Keratinocyte (primary cell): Measurements from ENCODE around the gene IFNA5. TPM values are rescaled to one million over a fixed set of nuclear protein-coding genes. Genes with fewer than 3 reads are reported as not detected.

Experiments used
- DNase-seq: peaks from one replicate; pipeline ENCODE4 v3.0.0-alpha.2; 2011; ENCODE audit warnings: low read depth, missing footprints, low spot score
- FAIRE-seq: peaks from 2 replicates; lab custom pipeline; 2011; peaks lifted over from hg19 to GRCh38; lab: Jason Lieb, UNC
- H2AFZ ChIP-seq: 2 replicates; pipeline ENCODE4 v1.6.0; 2012; ENCODE audit warnings: low read length, control low read depth, inconsistent platforms; ENCODE audit not compliant: control insufficient read depth
- H3K27ac ChIP-seq: 2 replicates; pipeline ENCODE4 v1.5.1; 2011; ENCODE audit warnings: low read length; ENCODE audit not compliant: control insufficient read depth, insufficient read depth
- H3K27me3 ChIP-seq: 3 replicates; pipeline ENCODE4 v1.6.0; 2011; ENCODE audit warnings: low read length; ENCODE audit not compliant: control insufficient read depth, insufficient read depth; ENCODE audit errors: extremely low read depth
- H3K36me3 ChIP-seq, 2 experiments: 2 replicates in 1 of 2; 3 replicates in 1 of 2; pipeline ENCODE4 v1.5.1; 2011; ENCODE audit warnings: low read length in 2 of 2, mild to moderate bottlenecking in 1 of 2; ENCODE audit not compliant: control insufficient read depth in 2 of 2, insufficient read depth in 2 of 2; ENCODE audit errors: extremely low read depth in 1 of 2
- H3K4me1 ChIP-seq: 3 replicates; pipeline ENCODE4 v1.5.1; 2011; ENCODE audit warnings: low read length; ENCODE audit not compliant: control insufficient read depth, insufficient read depth; ENCODE audit errors: extremely low read depth
- H3K4me2 ChIP-seq: 3 replicates; pipeline ENCODE4 v1.6.0; 2011; ENCODE audit warnings: low read depth, low read length; ENCODE audit not compliant: control insufficient read depth, insufficient read depth; ENCODE audit errors: extremely low read depth
- H3K4me3 ChIP-seq, 3 experiments: fragments of 200-600 bp in 1 of 3; sonication (generic) in 1 of 3; 2 replicates in 2 of 3; 3 replicates in 1 of 3; pipeline ENCODE4 v1.5.1; 2011 to 2016; ENCODE audit warnings: low read length in 3 of 3, mild to moderate bottlenecking in 3 of 3, control low read depth in 2 of 3, inconsistent platforms in 1 of 3, low read depth in 1 of 3, mixed read lengths in 1 of 3, mixed run types in 1 of 3, moderate library complexity in 1 of 3; ENCODE audit not compliant: control insufficient read depth in 2 of 3, insufficient read depth in 2 of 3; ENCODE audit errors: extremely low read depth in 1 of 3
- H3K79me2 ChIP-seq: 2 replicates; pipeline ENCODE4 v1.6.0; 2012; ENCODE audit warnings: low read length; ENCODE audit not compliant: control insufficient read depth, insufficient read depth
- H3K9ac ChIP-seq: 3 replicates; pipeline ENCODE4 v1.6.0; 2011; ENCODE audit warnings: low read length; ENCODE audit not compliant: control insufficient read depth, insufficient read depth; ENCODE audit errors: extremely low read depth
- H3K9me1 ChIP-seq: 3 replicates; pipeline ENCODE4 v1.6.0; 2011; ENCODE audit warnings: low read length; ENCODE audit not compliant: control insufficient read depth, insufficient read depth; ENCODE audit errors: extremely low read depth
- H3K9me3 ChIP-seq: 2 replicates; pipeline ENCODE4 v1.5.1; 2012; ENCODE audit warnings: low read depth, low read length; ENCODE audit not compliant: control insufficient read depth
- H4K20me1 ChIP-seq: 3 replicates; pipeline ENCODE4 v1.6.0; 2011; ENCODE audit warnings: low read length; ENCODE audit not compliant: control insufficient read depth, insufficient read depth; ENCODE audit errors: extremely low read depth
- EZH2 ChIP-seq: IDR thresholded peaks from one replicate; pipeline ENCODE4 v1.6.1; 2012; ENCODE audit warnings: inconsistent platforms, mild to moderate bottlenecking, low read length, moderate library complexity
- dilution Hi-C: fragments of 300-500 bp; cut with MboI; formaldehyde crosslinking; loops from one replicate; pipeline ENCODE4 v1.7.0; 2020; ENCODE audit warnings: low sequenced_read_pairs; ENCODE audit not compliant: extremely low pct_ligation_motif_present
- polyA plus RNA-seq, 5 experiments: library from polyadenylated mRNA; depleted of rRNA in 3 of 5; stranded (reverse) in 3 of 5; stranded (forward) in 1 of 5; unstranded in 1 of 5; fragments of >200 nt; gene quantifications; 1 replicate in 1 of 5; 2 replicates in 3 of 5; 3 replicates in 1 of 5; pipeline versions ENCODE4 v1.2.1 to v1.2.3, GENCODE V29; 2011 to 2012; ENCODE audit warnings: missing spikeins in 2 of 5, low read depth in 1 of 5, low replicate concordance in 1 of 5
- TF ChIP-seq, protein P1 (sequence below), 3 experiments: IDR thresholded peaks in 1 of 3; conservative IDR thresholded peaks in 1 of 3; optimal IDR thresholded peaks in 1 of 3; 2 replicates in 2 of 3; 3 replicates in 1 of 3; pipeline versions ENCODE3 to v1.5.1; 2011; ENCODE audit warnings: low read length in 3 of 3, mild to moderate bottlenecking in 3 of 3, moderate library complexity in 2 of 3, control low read depth in 1 of 3, inconsistent platforms in 1 of 3; ENCODE audit not compliant: insufficient read depth in 2 of 3; ENCODE audit errors: extremely low read depth in 1 of 3

Gene IFNA5
- polyA plus RNA-seq, 1 donor (not counting 4 experiments of a cell fraction or from before 2014, with no cell fraction given): not detected

DNA sequence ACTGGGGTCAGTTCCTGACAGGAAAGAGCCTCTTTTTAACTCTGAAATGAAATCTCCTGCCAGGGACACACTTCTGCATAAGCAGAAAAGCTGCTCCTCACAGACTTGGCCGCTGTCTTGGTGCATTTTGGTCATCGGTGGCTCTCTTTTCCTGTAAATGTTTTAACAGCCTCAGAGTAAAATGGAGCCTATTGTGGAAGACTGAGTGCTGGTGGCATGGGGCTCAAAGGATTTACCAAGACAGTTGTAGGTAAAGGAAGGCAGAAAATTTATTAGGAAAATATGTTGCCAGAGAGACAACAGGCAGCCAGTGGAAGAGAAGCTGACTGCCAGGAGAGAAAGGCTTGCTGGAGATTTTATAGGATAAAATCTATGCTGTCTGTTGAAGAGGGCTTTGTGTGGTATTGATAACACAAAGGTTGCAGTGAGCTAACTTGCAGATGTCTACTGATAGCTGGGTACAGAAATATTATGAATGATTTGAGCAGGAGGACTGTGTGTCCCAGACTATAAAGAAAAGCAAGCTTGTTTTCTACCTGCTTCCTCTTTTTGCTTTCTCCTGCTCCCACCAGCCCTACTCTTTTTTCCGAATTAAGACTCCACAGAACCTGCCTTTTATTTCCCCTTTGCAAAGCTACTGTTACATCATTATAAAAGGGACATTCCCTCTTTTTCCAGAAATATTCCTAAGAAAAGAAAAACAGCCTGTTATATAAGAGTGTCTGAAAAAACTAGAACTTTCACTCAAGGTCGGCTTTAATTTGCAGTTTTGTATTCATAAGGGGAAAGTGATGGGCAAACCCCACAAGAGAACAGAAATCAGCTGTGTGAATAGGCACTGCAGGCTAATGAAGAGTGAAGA is 37.4 kb downstream of the IFNA5 start:
- no peak overlapping the region for H3K4me3 ChIP-seq
- no peak for FAIRE-seq
- H3K4me1 ChIP-seq: peaks cover 2% of the 10 kb centered on the region
- no peak overlapping the region for H3K9ac ChIP-seq
- no peak for TF ChIP-seq EZH2
- TF ChIP-seq, protein P1, sequence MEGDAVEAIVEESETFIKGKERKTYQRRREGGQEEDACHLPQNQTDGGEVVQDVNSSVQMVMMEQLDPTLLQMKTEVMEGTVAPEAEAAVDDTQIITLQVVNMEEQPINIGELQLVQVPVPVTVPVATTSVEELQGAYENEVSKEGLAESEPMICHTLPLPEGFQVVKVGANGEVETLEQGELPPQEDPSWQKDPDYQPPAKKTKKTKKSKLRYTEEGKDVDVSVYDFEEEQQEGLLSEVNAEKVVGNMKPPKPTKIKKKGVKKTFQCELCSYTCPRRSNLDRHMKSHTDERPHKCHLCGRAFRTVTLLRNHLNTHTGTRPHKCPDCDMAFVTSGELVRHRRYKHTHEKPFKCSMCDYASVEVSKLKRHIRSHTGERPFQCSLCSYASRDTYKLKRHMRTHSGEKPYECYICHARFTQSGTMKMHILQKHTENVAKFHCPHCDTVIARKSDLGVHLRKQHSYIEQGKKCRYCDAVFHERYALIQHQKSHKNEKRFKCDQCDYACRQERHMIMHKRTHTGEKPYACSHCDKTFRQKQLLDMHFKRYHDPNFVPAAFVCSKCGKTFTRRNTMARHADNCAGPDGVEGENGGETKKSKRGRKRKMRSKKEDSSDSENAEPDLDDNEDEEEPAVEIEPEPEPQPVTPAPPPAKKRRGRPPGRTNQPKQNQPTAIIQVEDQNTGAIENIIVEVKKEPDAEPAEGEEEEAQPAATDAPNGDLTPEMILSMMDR (optimal IDR thresholded peaks at IDR 0.05 in 1 of 3, IDR thresholded peaks at IDR 0.05 in 1 of 3, conservative IDR thresholded peaks at IDR 0.05 in 1 of 3; ENCODE audit: extremely low read depth in 1 of 3, insufficient read depth in 2 of 3, low read length in 3 of 3): no peak
- H3K4me2 ChIP-seq: no peak overlapping the region
- H3K27me3 ChIP-seq: peaks cover 15% of the 10 kb centered on the region
- no peaks in the 10 kb centered on the region for H3K79me2 ChIP-seq
- no peaks in the 10 kb centered on the region for H4K20me1 ChIP-seq
- H3K36me3 ChIP-seq: no peaks in the 10 kb centered on the region
- no peaks in the 10 kb centered on the region for H3K9me1 ChIP-seq
- H3K27ac ChIP-seq: no peak overlapping the region
- H2AFZ ChIP-seq: no peak overlapping the region
- H3K9me3 ChIP-seq: no peaks in the 10 kb centered on the region
- no peak for DNase-seq
- dilution Hi-C loops: no loop called here

DNA sequence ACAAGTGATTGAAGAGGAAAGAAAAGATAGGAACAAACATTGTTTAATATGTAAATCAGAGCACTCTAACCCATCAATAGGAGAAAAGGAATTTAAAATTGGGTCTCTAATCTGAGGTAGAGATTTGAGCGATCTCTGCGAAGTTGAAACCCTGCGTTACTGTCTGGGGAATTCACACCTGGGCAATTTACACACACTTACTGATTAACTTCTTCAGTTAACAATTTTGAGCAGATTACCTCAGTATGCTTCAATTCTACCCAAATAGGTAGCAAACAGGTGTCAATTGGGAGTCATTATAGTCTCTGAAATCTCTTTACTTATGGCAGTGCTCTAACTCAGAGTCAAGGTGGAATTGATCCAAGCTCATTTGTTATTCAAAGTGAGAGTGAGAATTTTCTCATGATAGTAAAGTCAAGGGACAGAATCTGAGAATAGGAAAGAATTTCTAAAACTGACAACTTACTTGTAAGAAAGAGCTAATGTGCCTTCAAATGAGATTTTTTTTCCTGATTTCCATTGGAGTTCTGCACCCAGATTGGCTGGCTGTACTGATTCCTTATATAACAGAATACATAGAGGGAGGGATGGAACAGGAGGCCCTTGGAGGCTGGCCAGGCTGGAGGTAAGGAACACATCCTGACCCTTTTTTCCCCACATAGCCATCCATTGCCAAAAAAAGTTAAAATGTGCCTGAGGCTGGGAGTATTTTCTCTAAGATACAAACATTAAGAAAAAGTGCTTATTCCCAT is 38.2 kb downstream of the IFNA5 start:
- dilution Hi-C loops: no loop called here
- no peak for FAIRE-seq

More for the DNA sequence above, 38.2 kb downstream of the IFNA5 start:
- Histone ChIP-seq H3K36me3 (no peaks in the 10 kb centered on the region), H3K9me3 (no peaks in the 10 kb centered on the region), H2AFZ (no peak overlapping the region), H3K27ac (no peak overlapping the region), H3K27me3 (peaks cover 17% of the 10 kb centered on the region), H3K4me1 (peaks cover 2% of the 10 kb centered on the region), H3K9ac (no peak overlapping the region), H4K20me1 (no peaks in the 10 kb centered on the region), H3K79me2 (no peaks in the 10 kb centered on the region), H3K4me3 (no peak overlapping the region), H3K9me1 (no peaks in the 10 kb centered on the region), H3K4me2 (no peak overlapping the region)
- DNase-seq: no peak
- TF ChIP-seq, protein P1 (optimal IDR thresholded peaks at IDR 0.05 in 1 of 3, IDR thresholded peaks at IDR 0.05 in 1 of 3, conservative IDR thresholded peaks at IDR 0.05 in 1 of 3; ENCODE audit: extremely low read depth in 1 of 3, insufficient read depth in 2 of 3, low read length in 3 of 3): no peak
- TF ChIP-seq EZH2: no peak
